ENCODE data around the gene ZBTB7C. TPM values are rescaled to one million over a fixed set of nuclear protein-coding genes. Genes with fewer than 3 reads are reported as not detected.

Gene ZBTB7C
- total and polyA plus RNA-seq, 2 of the 8 experiments (the other 6 are each of a cell fraction or from before 2014, with no cell fraction given): 0.15 to 0.45 TPM

DNA sequence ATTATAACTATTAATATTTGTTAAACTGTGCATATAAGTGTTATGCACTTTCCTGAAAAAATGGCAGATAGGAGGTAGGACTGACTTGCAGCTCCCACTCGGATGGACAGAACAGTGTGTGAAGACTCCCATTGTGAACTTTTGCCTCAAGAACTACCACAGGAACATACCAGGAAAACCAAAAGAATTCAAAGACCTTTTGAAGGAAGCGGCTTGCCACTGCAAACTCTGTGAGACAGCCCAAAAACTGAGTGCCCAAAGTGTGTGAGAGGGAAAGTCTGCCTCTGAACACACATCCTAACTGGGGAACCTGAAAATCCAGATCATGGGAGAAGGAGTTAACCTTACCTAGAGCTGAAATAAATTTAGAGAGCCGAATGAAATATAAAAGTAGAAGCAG, 171.0 kb downstream of the ZBTB7C start:
- Histone ChIP-seq H2BK120ac (replicated peaks; ENCODE audit: low read depth, low read length) (no peak overlapping the region), H3K18ac (ENCODE audit: extremely low read depth, low read length) (no peak overlapping the region), H4K20me1 (replicated peaks in 1 of 2; ENCODE audit: control insufficient read depth in 1 of 2, insufficient read depth in 2 of 2, low read length in 2 of 2) (no peaks in the 10 kb centered on the region), H2BK5ac (ENCODE audit: low read depth, low read length) (no peak overlapping the region), H3K23me2 (ENCODE audit: low read depth, low read length) (no peaks in the 10 kb centered on the region), H3K79me2 (ENCODE audit: control insufficient read depth in 1 of 2, insufficient read depth in 2 of 2, low read length in 2 of 2) (no peaks in the 10 kb centered on the region), H3K4me2 (ENCODE audit: insufficient read depth in 1 of 2, low read depth in 2 of 2, low read length in 2 of 2) (no peak overlapping the region), H3K4ac (replicated peaks; ENCODE audit: insufficient read length, low read depth, low read length) (no peak overlapping the region), H3K4me1 (replicated peaks in 1 of 4; ENCODE audit: control insufficient read depth in 3 of 4, insufficient read depth in 4 of 4, low read length in 3 of 4) (peaks cover 0 to 2% (median 0%) of the 10 kb centered on the region in 4 experiments; a peak in 1 of 7 replicates), H3K14ac (ENCODE audit: insufficient read length) (no peak overlapping the region), H4K5ac (ENCODE audit: insufficient read length, low read depth, low read length) (no peak overlapping the region), H4K91ac (replicated peaks; ENCODE audit: insufficient read length, low read length) (no peak overlapping the region), H2BK15ac (ENCODE audit: low read length) (no peak overlapping the region), H2AFZ (ENCODE audit: low read length) (no peak overlapping the region), H3K27ac (ENCODE audit: low read depth, low read length) (no peak overlapping the region), H3K27me3 (replicated peaks in 1 of 4; ENCODE audit: control insufficient read depth in 3 of 4, extremely low read depth in 1 of 4, insufficient read depth in 3 of 4, low read length in 3 of 4) (no peaks in the 10 kb centered on the region), H2AK5ac (ENCODE audit: low read depth, low read length) (no peak overlapping the region), H2BK20ac (ENCODE audit: low read length) (no peak overlapping the region), H3K79me1 (ENCODE audit: low read depth, low read length) (no peaks in the 10 kb centered on the region), H3K9ac (replicated peaks in 1 of 4; ENCODE audit: extremely low read depth in 1 of 4, low read depth in 3 of 4, low read length in 3 of 4) (no peak overlapping the region), H3K56ac (replicated peaks; ENCODE audit: insufficient read length, low read depth, low read length) (no peak overlapping the region), H3K9me3 (ENCODE audit: insufficient read depth in 2 of 2, low read depth in 1 of 2, low read length in 1 of 2) (no peaks in the 10 kb centered on the region), H3K36me3 (ENCODE audit: control insufficient read depth in 2 of 4, insufficient read depth in 4 of 4, low read length in 3 of 4) (no peaks in the 10 kb centered on the region), H3K23ac (ENCODE audit: insufficient read length) (no peak overlapping the region), H4K8ac (ENCODE audit: extremely low read depth, insufficient read depth, low read length) (no peak overlapping the region), H3K4me3 (ENCODE audit: extremely low read depth in 1 of 4, insufficient read depth in 2 of 4, low read depth in 3 of 4, low read length in 4 of 4) (no peak overlapping the region), H2BK12ac (ENCODE audit: low read depth, low read length) (no peak overlapping the region)
- CTCF ChIA-PET (ENCODE audit: partially characterized antibody): interaction anchor here (1.2 to 1.5 kb wide), 2 partner anchors 57 to 211 kb away, joined by 3 to 9 read pairs; no protein-coding TSS in a partner anchor
- FAIRE-seq: no peak
- 94% methylated on average over 3 of the region's 3 CpGs; no CpG with 5 or more reads in 1 of the 2 experiments for WGBS, 2 experiments (ENCODE audit: extremely low coverage in 1 of 2, insufficient coverage in 1 of 2, insufficient read length in 1 of 2, insufficient replicate concordance in 2 of 2, low coverage in 1 of 2, low lambda C conversion rate in 2 of 2, missing lambda C conversion rate in 1 of 2)
- no peak for DNase-seq (ENCODE audit: low read depth in 1 of 2, low spot score in 2 of 2)
- POLR2A ChIA-PET (ENCODE audit: partially characterized antibody): no interaction called here
- TF ChIP-seq SIX5 (IDR thresholded peaks at IDR 0.05; ENCODE audit: low read depth, low read length) (no peak), EGR1 (IDR thresholded peaks at IDR 0.05; ENCODE audit: borderline replicate concordance, low read depth, low read length) (no peak), MAFK (IDR thresholded peaks at IDR 0.05; ENCODE audit: low read depth, low read length) (no peak), POU5F1 (IDR thresholded peaks at IDR 0.05; ENCODE audit: low read depth, low read length) (no peak), TCF12 (IDR thresholded peaks at IDR 0.05; ENCODE audit: low read depth, low read length) (no peak), CBX5 (IDR thresholded peaks at IDR 0.05; ENCODE audit: low read depth, low read length) (no peak), EZH2 (IDR thresholded peaks at IDR 0.05; ENCODE audit: low read depth, low read length, severe bottlenecking) (no peak), POLR2AphosphoS5 (IDR thresholded peaks at IDR 0.05; ENCODE audit: low read depth, low read length) (no peak), CHD1 (IDR thresholded peaks at IDR 0.05; ENCODE audit: low read depth, low read length) (no peak), POLR2A (IDR thresholded peaks at IDR 0.05; ENCODE audit: control extremely low read depth in 1 of 2, low read depth in 2 of 2, low read length in 2 of 2) (no peak), SP1 (IDR thresholded peaks at IDR 0.05; ENCODE audit: low read depth, low read length) (no peak), SP2 (IDR thresholded peaks at IDR 0.05; ENCODE audit: low read length) (no peak)
- TF ChIP-seq, protein P1, sequence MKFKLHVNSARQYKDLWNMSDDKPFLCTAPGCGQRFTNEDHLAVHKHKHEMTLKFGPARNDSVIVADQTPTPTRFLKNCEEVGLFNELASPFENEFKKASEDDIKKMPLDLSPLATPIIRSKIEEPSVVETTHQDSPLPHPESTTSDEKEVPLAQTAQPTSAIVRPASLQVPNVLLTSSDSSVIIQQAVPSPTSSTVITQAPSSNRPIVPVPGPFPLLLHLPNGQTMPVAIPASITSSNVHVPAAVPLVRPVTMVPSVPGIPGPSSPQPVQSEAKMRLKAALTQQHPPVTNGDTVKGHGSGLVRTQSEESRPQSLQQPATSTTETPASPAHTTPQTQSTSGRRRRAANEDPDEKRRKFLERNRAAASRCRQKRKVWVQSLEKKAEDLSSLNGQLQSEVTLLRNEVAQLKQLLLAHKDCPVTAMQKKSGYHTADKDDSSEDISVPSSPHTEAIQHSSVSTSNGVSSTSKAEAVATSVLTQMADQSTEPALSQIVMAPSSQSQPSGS (IDR thresholded peaks at IDR 0.05; ENCODE audit: low read length): no peak
